ENCODE measurements around the gene NSD2.

GRCh38 chr4:1990676-1991075, 119.5 kb downstream of the NSD2 start:
- TF ChIP-seq, protein P1, sequence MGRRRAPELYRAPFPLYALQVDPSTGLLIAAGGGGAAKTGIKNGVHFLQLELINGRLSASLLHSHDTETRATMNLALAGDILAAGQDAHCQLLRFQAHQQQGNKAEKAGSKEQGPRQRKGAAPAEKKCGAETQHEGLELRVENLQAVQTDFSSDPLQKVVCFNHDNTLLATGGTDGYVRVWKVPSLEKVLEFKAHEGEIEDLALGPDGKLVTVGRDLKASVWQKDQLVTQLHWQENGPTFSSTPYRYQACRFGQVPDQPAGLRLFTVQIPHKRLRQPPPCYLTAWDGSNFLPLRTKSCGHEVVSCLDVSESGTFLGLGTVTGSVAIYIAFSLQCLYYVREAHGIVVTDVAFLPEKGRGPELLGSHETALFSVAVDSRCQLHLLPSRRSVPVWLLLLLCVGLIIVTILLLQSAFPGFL (CRISPR knock-in tag; IDR thresholded peaks at IDR 0.05; ENCODE audit: borderline replicate concordance) = no peak
- TF ChIP-seq, protein P2, sequence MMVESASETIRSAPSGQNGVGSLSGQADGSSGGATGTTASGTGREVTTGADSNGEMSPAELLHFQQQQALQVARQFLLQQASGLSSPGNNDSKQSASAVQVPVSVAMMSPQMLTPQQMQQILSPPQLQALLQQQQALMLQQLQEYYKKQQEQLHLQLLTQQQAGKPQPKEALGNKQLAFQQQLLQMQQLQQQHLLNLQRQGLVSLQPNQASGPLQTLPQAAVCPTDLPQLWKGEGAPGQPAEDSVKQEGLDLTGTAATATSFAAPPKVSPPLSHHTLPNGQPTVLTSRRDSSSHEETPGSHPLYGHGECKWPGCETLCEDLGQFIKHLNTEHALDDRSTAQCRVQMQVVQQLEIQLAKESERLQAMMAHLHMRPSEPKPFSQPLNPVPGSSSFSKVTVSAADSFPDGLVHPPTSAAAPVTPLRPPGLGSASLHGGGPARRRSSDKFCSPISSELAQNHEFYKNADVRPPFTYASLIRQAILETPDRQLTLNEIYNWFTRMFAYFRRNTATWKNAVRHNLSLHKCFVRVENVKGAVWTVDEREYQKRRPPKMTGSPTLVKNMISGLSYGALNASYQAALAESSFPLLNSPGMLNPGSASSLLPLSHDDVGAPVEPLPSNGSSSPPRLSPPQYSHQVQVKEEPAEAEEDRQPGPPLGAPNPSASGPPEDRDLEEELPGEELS (CRISPR knock-in tag; IDR thresholded peaks at IDR 0.05) = no peak
- TF ChIP-seq NR3C1 (CRISPR knock-in tag; conservative IDR thresholded peaks at IDR 0.05; ENCODE audit: low read depth) (no peak), CTCF (IDR thresholded peaks at IDR 0.05) (no peak), TCF7 (CRISPR knock-in tag; IDR thresholded peaks at IDR 0.05; ENCODE audit: low read depth) (no peak), TEAD4 (CRISPR knock-in tag; IDR thresholded peaks at IDR 0.05) (no peak), CREB1 (CRISPR knock-in tag; IDR thresholded peaks at IDR 0.05) (no peak)

Measured in WTC11 (cell line).